ENCODE results near the gene GIT1.

- TF ChIP-seq POLR2A (IDR thresholded peaks at IDR 0.05), result no peak
- TF ChIP-seq CTCF (IDR thresholded peaks at IDR 0.05), result no peak
Observed at GRCh38 chr17:29628644-29629043, 39.2 kb upstream of the GIT1 start.

Measured in thyroid gland (tissue), 4 donors.